Effector memory CD8-positive, alpha-beta T cell (primary cell): ENCODE measurements around the gene HPSE2.

Experiments
- ATAC-seq: fragments of 150-1000 bp; cut with Tn5 transposase; replicated peaks from 2 replicates; pipeline ENCODE4 v1.10.0; 2021; ENCODE audit warnings: mild to moderate bottlenecking, moderate library complexity
- DNase-seq, 3 experiments: peaks; one replicate each; pipeline ENCODE4 v3.0.0; 2021
- H3K27ac Mint-ChIP-seq, 2 donors: one replicate each; pipeline ENCODE4 v1.8.0; 2022; ENCODE audit warnings: mild to moderate bottlenecking in 2 of 2, mixed read lengths in 2 of 2, moderate library complexity in 2 of 2
- H3K27me3 Mint-ChIP-seq, 2 donors: one replicate each; pipeline ENCODE4 v1.8.0; 2022; ENCODE audit warnings: mixed read lengths in 2 of 2
- H3K36me3 Mint-ChIP-seq: one replicate; pipeline ENCODE4 v1.8.0; 2022; ENCODE audit warnings: mild to moderate bottlenecking, moderate library complexity, mixed read lengths; ENCODE audit not compliant: insufficient read depth
- H3K4me1 Mint-ChIP-seq, 2 donors: one replicate each; pipeline ENCODE4 v1.8.0; 2022; ENCODE audit warnings: low read depth in 2 of 2, mixed read lengths in 2 of 2
- H3K4me3 Mint-ChIP-seq, 2 donors: one replicate each; pipeline ENCODE4 v1.8.0; 2022; ENCODE audit warnings: mild to moderate bottlenecking in 2 of 2, mixed read lengths in 2 of 2, moderate library complexity in 2 of 2
- H3K9me3 Mint-ChIP-seq, 2 donors: one replicate each; pipeline ENCODE4 v1.8.0; 2022; ENCODE audit warnings: mixed read lengths in 2 of 2

The HPSE2 gene

DNA sequence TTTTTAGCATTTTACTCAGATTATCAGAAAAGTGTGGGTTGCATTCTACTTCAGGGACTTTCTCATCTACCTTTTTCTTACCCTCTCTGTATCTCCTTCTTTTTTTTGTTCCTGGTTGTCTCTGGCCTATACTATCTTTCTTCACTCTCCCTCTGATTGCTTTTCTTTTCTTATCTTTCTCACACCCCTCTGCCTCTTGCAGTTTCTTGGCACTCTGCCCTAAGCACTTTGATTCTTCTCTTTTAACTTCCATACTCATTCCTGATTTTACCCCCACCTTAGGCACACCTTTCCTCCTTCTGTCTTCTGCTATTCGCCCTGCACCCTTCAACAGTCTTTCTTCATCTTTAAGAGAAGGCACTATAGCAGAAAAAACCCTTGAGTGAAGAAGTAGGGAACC lies 696.1 kb downstream of the HPSE2 start:
- ATAC-seq (no peak), DNase-seq (no peak)
- peaks cover 20 to 32% of the 10 kb centered on the region in 2 donors for H3K27me3 Mint-ChIP-seq
- H3K27ac Mint-ChIP-seq = no peak overlapping the region
- H3K4me3 Mint-ChIP-seq = no peak overlapping the region
- H3K36me3 Mint-ChIP-seq = peaks cover 2% of the 10 kb centered on the region
- no peaks in the 10 kb centered on the region for H3K9me3 Mint-ChIP-seq
- peaks cover 0 to 3% of the 10 kb centered on the region in 2 donors for H3K4me1 Mint-ChIP-seq

- no peaks in the 10 kb centered on the region for H3K36me3 Mint-ChIP-seq
- no peak for DNase-seq
- no peak overlapping the region for H3K4me3 Mint-ChIP-seq
- peaks cover 0 to 3% of the 10 kb centered on the region in 2 donors for H3K4me1 Mint-ChIP-seq
- peaks cover 20 to 32% of the 10 kb centered on the region in 2 donors for H3K27me3 Mint-ChIP-seq
- no peaks in the 10 kb centered on the region for H3K9me3 Mint-ChIP-seq
- no peak overlapping the region for H3K27ac Mint-ChIP-seq
- ATAC-seq = no peak
Observed at GRCh38 chr10:98538472-98538871, 697.2 kb downstream of the HPSE2 start.

- Mint-ChIP-seq H3K27ac (no peak overlapping the region), H3K36me3 (no peaks in the 10 kb centered on the region), H3K4me1 (peaks cover 0 to 3% of the 10 kb centered on the region in 2 donors), H3K4me3 (no peak overlapping the region), H3K9me3 (no peaks in the 10 kb centered on the region), H3K27me3 (peaks cover 20 to 37% of the 10 kb centered on the region in 2 donors)
- ATAC-seq = no peak
- no peak for DNase-seq
Observed at GRCh38 chr10:98536551-98536950, 699.1 kb downstream of the HPSE2 start.

- Mint-ChIP-seq H3K36me3 (no peaks in the 10 kb centered on the region), H3K27me3 (peaks cover 20 to 29% of the 10 kb centered on the region in 2 donors)
Observed at GRCh38 chr10:98533746-98534445, 701.8 kb downstream of the HPSE2 start.

DNA sequence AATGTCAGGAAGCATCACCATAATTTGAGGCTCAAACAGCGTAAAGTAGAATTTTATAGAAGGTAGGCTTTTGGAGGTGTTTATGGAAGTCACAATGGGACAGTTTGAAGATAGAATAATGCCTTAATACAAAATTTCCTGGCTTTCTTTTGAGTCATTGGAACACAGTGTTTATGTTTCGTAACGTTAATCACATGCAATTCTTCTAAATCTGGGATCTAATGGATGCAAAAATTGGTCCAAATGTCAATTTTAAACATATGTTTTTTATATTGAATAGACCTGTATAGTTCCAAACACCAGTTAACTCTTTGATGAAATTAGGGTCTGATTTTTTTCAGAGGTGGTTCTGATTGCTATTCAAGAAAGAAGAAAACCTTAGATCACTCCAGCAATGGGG lies 702.4 kb downstream of the HPSE2 start:
- H3K4me3 Mint-ChIP-seq = no peak overlapping the region
- H3K27me3 Mint-ChIP-seq = peaks cover 20 to 27% of the 10 kb centered on the region in 2 donors
- ATAC-seq = no peak
- H3K9me3 Mint-ChIP-seq = no peaks in the 10 kb centered on the region
- DNase-seq = no peak
- H3K4me1 Mint-ChIP-seq = no peaks in the 10 kb centered on the region
- H3K36me3 Mint-ChIP-seq = no peaks in the 10 kb centered on the region
- H3K27ac Mint-ChIP-seq = no peak overlapping the region

More at GRCh38 chr10:98533746-98534445, 701.8 kb downstream of the HPSE2 start:
- DNase-seq (no peak), ATAC-seq (no peak)
- no peaks in the 10 kb centered on the region for H3K4me1 Mint-ChIP-seq
- H3K27ac Mint-ChIP-seq = no peak overlapping the region
- H3K9me3 Mint-ChIP-seq = no peaks in the 10 kb centered on the region
- no peak overlapping the region for H3K4me3 Mint-ChIP-seq

DNA sequence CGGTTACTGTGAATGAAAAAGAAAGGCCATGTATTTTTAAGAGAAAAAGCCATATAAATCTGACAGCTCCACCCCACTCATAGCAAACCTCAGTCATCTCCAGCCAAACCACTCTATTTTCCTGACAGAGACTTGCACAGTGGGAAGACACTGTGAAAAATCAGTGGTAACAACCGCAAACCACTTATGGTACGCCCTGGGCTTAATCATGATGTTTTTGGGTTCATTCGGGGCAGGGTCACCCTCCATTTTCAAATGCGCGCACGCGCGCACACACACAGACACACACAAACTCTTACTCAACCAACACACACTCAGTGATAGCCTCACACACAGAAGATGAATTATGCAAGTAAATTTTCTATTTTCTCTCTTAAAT lies 706.9 kb downstream of the HPSE2 start:
- Mint-ChIP-seq H3K36me3 (no peaks in the 10 kb centered on the region), H3K9me3 (no peaks in the 10 kb centered on the region), H3K4me3 (no peak overlapping the region), H3K27me3 (peaks cover 0 to 5% of the 10 kb centered on the region in 2 donors), H3K27ac (no peak overlapping the region), H3K4me1 (no peaks in the 10 kb centered on the region)
- ATAC-seq (no peak), DNase-seq (no peak)

DNA sequence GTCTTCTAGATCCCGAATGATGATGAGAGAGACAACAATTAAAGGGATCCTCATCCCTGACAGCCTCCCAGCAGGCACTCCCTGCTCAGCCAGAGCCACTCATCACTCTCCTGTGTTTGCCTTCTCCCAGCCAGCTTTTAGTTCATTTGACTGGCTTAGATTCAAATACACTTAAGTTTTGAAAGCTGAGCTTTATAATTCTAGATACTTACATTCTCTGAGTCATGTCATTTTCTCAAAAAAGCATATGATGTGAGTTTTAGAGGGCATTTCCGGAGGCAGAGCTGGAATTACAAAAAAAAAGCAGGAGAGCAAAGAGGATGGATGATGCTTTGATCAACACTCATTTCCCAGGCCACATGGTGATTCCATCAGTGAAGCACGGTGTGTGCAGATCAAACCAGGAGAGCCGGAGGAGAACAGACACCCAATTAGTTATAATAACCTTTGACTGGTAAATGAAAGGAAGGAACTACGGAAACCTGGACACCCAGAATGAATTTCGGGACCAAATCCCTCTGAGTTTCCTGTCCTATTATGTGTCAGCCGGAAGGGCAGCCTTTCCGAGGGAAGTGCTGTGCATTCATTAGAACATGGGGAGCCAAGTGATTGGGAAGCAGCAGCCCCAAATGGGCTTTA lies 707.4 kb downstream of the HPSE2 start:
- DNase-seq (no peak), ATAC-seq (no peak)
- Mint-ChIP-seq H3K9me3 (no peaks in the 10 kb centered on the region), H3K4me1 (no peaks in the 10 kb centered on the region), H3K27ac (no peak overlapping the region), H3K4me3 (no peak overlapping the region), H3K27me3 (peaks cover 0 to 5% of the 10 kb centered on the region in 2 donors), H3K36me3 (no peaks in the 10 kb centered on the region)

- Mint-ChIP-seq H3K27me3 (peaks cover 4 to 6% of the 10 kb centered on the region in 2 donors), H3K4me3 (no peak overlapping the region)
Observed at GRCh38 chr10:98525969-98526368, 709.7 kb downstream of the HPSE2 start.

GRCh38 chr10:98524124-98524523 lies 711.5 kb downstream of the HPSE2 start:
- ATAC-seq (no peak), DNase-seq (no peak)
- H3K36me3 Mint-ChIP-seq = no peaks in the 10 kb centered on the region
- H3K27me3 Mint-ChIP-seq = peaks cover 17 to 22% of the 10 kb centered on the region in 2 donors
- no peak overlapping the region for H3K4me3 Mint-ChIP-seq
- no peaks in the 10 kb centered on the region for H3K4me1 Mint-ChIP-seq
- H3K27ac Mint-ChIP-seq = no peak overlapping the region
- peaks cover 0 to 2% of the 10 kb centered on the region in 2 donors for H3K9me3 Mint-ChIP-seq

More at GRCh38 chr10:98525969-98526368, 709.7 kb downstream of the HPSE2 start:
- H3K36me3 Mint-ChIP-seq = no peaks in the 10 kb centered on the region
- H3K4me1 Mint-ChIP-seq = no peaks in the 10 kb centered on the region
- ATAC-seq = no peak
- H3K9me3 Mint-ChIP-seq = peaks cover 0 to 2% of the 10 kb centered on the region in 2 donors
- no peak overlapping the region for H3K27ac Mint-ChIP-seq
- no peak for DNase-seq

- peaks cover 0 to 2% of the 10 kb centered on the region in 2 donors for H3K9me3 Mint-ChIP-seq
- H3K4me3 Mint-ChIP-seq = no peak overlapping the region
- ATAC-seq (no peak), DNase-seq (no peak)
- H3K27me3 Mint-ChIP-seq = peaks cover 45 to 48% of the 10 kb centered on the region in 2 donors
- no peaks in the 10 kb centered on the region for H3K4me1 Mint-ChIP-seq
- no peak overlapping the region for H3K27ac Mint-ChIP-seq
- H3K36me3 Mint-ChIP-seq = no peaks in the 10 kb centered on the region
Observed at GRCh38 chr10:98519841-98520240, 715.8 kb downstream of the HPSE2 start.

DNA sequence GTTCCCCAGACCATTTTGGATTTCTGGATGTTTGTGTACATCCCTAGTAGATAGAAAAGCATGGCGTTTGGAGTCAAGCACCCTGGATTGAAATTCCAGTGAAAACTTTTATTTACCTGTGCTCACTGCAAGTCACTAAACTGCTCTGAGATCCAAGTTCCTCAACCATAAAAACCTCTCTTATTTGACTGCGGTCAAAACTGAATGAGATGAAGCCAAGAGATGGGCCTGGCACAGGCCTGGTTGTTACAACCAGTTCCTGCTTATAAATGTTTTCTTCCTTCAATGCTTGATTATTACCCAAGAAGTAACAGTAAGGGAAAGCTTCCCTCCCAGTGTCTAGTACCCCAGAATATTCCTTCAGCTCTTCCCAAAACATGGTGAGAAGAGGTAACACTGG lies 718.0 kb downstream of the HPSE2 start:
- Mint-ChIP-seq H3K27me3 (peaks cover 45 to 56% of the 10 kb centered on the region in 2 donors), H3K4me1 (no peaks in the 10 kb centered on the region), H3K4me3 (no peak overlapping the region), H3K36me3 (no peaks in the 10 kb centered on the region), H3K27ac (no peak overlapping the region), H3K9me3 (peaks cover 0 to 2% of the 10 kb centered on the region in 2 donors)
- ATAC-seq = no peak
- DNase-seq = no peak

DNA sequence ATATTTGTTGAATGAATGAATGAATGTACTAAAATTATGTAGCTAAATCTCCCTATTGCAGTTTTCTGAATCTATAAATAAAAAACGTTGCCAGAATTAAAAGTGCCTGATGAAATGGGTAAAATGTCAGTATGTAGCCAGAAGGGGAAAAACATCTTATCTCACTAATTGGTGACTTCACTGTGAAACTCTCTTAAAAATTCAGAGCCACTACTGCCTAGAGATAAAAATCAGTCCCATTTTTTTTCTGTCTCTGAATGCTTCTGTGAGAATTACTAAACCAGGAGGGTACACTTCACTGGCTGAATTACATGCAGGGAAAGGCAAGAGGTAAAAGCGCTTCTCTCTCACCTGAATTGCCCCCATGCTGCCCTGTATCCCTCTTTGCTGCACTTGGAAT lies 719.3 kb downstream of the HPSE2 start:
- Mint-ChIP-seq H3K4me1 (no peaks in the 10 kb centered on the region), H3K27ac (no peak overlapping the region), H3K9me3 (peaks cover 0 to 2% of the 10 kb centered on the region in 2 donors), H3K4me3 (no peak overlapping the region), H3K27me3 (peaks cover 44 to 54% of the 10 kb centered on the region in 2 donors), H3K36me3 (no peaks in the 10 kb centered on the region)
- no peak for ATAC-seq
- DNase-seq = no peak

- Mint-ChIP-seq H3K4me1 (no peaks in the 10 kb centered on the region), H3K27me3 (peaks cover 23 to 37% of the 10 kb centered on the region in 2 donors), H3K27ac (no peak overlapping the region), H3K4me3 (no peak overlapping the region), H3K9me3 (no peaks in the 10 kb centered on the region), H3K36me3 (no peaks in the 10 kb centered on the region)
- no peak for DNase-seq
- ATAC-seq = no peak
Observed at GRCh38 chr10:98513704-98514103, 721.9 kb downstream of the HPSE2 start.

DNA sequence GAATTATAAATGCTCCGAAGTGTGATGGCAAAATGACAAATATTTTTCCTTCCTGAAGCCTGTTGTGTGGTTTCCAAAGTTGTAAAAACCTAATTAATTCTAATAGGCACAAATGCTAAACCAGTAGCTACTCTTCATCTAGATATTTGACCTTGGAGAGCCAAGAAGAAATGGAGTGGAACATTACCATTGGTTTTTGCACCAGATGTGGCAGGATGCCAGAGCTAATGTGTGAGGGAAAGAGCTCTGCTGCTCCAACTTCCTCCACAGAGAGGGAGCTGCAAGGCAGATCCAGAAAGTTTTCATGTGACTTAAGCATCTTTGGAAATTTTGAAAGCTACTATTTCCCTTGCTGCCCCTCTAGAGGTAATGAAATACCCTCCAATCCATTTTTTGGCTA lies 723.8 kb downstream of the HPSE2 start:
- Mint-ChIP-seq H3K36me3 (no peaks in the 10 kb centered on the region), H3K27me3 (peaks cover 23 to 35% of the 10 kb centered on the region in 2 donors), H3K4me3 (no peak overlapping the region), H3K4me1 (no peaks in the 10 kb centered on the region), H3K9me3 (no peaks in the 10 kb centered on the region), H3K27ac (no peak overlapping the region)
- DNase-seq (no peak), ATAC-seq (no peak)
